Thyroid gland (tissue), 4 donors: ENCODE results near the gene CTDSP1. TPM values are rescaled to one million over a fixed set of nuclear protein-coding genes. Genes with fewer than 3 reads are reported as not detected.

ENCODE experiments used
- DNase-seq, 2 donors: peaks; one replicate each; pipeline ENCODE4 v3.0.0-alpha.2; 2019
- H3K27ac ChIP-seq, 3 donors: fragments of 200-600 bp; sonication (generic); 1 replicate in 2 of 3; 2 replicates in 1 of 3; pipeline ENCODE4 v1.5.1; 2016 to 2019; ENCODE audit warnings: mild to moderate bottlenecking in 1 of 3, moderate library complexity in 1 of 3
- H3K27me3 ChIP-seq: fragments of 200-600 bp; sonication (generic); one replicate; pipeline ENCODE4 v1.5.1; 2019
- H3K36me3 ChIP-seq, 2 donors: fragments of 200-600 bp; sonication (generic); one replicate each; pipeline ENCODE4 v1.5.1; 2016 to 2019
- H3K4me1 ChIP-seq, 2 donors: fragments of 200-600 bp; sonication (generic); one replicate each; pipeline ENCODE4 v1.5.1; 2017 to 2019
- H3K4me3 ChIP-seq, 3 donors: fragments of 200-600 bp; sonication (generic); replicated peaks in 1 of 3; 1 replicate in 2 of 3; 2 replicates in 1 of 3; pipeline ENCODE4 v1.5.1; 2016; ENCODE audit warnings: mild to moderate bottlenecking in 1 of 3
- H3K9me3 ChIP-seq: fragments of 200-600 bp; sonication (generic); one replicate; pipeline ENCODE4 v1.5.1; 2017
- CTCF ChIP-seq, 6 experiments: fragments of 200-600 bp in 3 of 6; fragments of 450-650 bp in 3 of 6; sonication (generic) in 3 of 6; IDR thresholded peaks; one replicate each; pipeline ENCODE4 v1.5.1; 2016 to 2019; ENCODE audit warnings: antibody characterized with exemption in 6 of 6, mild to moderate bottlenecking in 2 of 6, inconsistent platforms in 1 of 6, moderate library complexity in 1 of 6
- POLR2A ChIP-seq, 2 donors: fragments of 450-650 bp; IDR thresholded peaks; one replicate each; pipeline ENCODE4 v1.6.1; 2017; ENCODE audit warnings: antibody characterized with exemption in 2 of 2, mild to moderate bottlenecking in 2 of 2, moderate library complexity in 1 of 2
- WGBS, 2 donors: methylation state at CpG; one replicate each; pipeline ENCODE4 v1.1.5; 2017; 5-methylcytosine and 5-hydroxymethylcytosine counted together
- intact Hi-C: fragments of 100-400 bp; cut with DNase I; formaldehyde crosslinking; loops from one replicate; pipeline ENCODE4 v1.15.1; 2023
- total RNA-seq, 4 donors: library from RNA; depleted of rRNA; stranded (reverse); fragments of >200 nt; gene quantifications; one replicate each; pipeline ENCODE4 v1.2.3, GENCODE V29; 2016

The CTDSP1 gene
- total RNA-seq, 4 donors from 2014 or later = 105 to 152 (median 127) TPM

GRCh38 chr2:218406949-218407618, 7.4 kb downstream of the CTDSP1 start:
- peak; percentile 71 to 76 for DNase-seq
- Histone ChIP-seq H3K27ac (peak overlapping the region; percentile 61 to 85 (median 85)), H3K9me3 (no peaks in the 10 kb centered on the region), H3K4me3 (peak overlapping the region in 2 of 3 donors; percentile 3 to 33), H3K27me3 (no peaks in the 10 kb centered on the region), H3K36me3 (peaks cover 27 to 31% of the 10 kb centered on the region in 2 donors), H3K4me1 (peaks cover 24 to 39% of the 10 kb centered on the region in 2 donors)
- TF ChIP-seq CTCF (IDR thresholded peaks at IDR 0.05) (no peak), POLR2A (IDR thresholded peaks at IDR 0.05) (no peak)
- intact Hi-C loops = loop anchor here (5.0 to 10.0 kb wide), 2 partner anchors 60 to 248 kb away; partner anchors contain the start of genes BCS1L and ZNF142
- 10 to 13% methylated on average over 13 of the region's 13 CpGs for WGBS, 2 donors

GRCh38 chr2:218407717-218408116, 8.0 kb downstream of the CTDSP1 start:
- Histone ChIP-seq H3K27ac (peak overlapping the region in 1 of 3 donors; percentile 85), H3K4me1 (peaks cover 22 to 34% of the 10 kb centered on the region in 2 donors), H3K36me3 (peaks cover 21 to 25% of the 10 kb centered on the region in 2 donors), H3K27me3 (no peaks in the 10 kb centered on the region), H3K9me3 (no peaks in the 10 kb centered on the region), H3K4me3 (no peak overlapping the region)
- no peak for DNase-seq
- intact Hi-C loops = loop anchor here (5.0 to 10.0 kb wide), 2 partner anchors 60 to 247 kb away; partner anchors contain the start of genes BCS1L and ZNF142
- TF ChIP-seq CTCF (IDR thresholded peaks at IDR 0.05) (no peak), POLR2A (IDR thresholded peaks at IDR 0.05) (no peak)
- 83 to 91% methylated on average over 8 of the region's 8 CpGs for WGBS, 2 donors

- H3K36me3 ChIP-seq = no peaks in the 10 kb centered on the region
- intact Hi-C loops = no loop called here
- DNase-seq = no peak
- no peaks in the 10 kb centered on the region for H3K27me3 ChIP-seq
- no peaks in the 10 kb centered on the region for H3K4me1 ChIP-seq
- TF ChIP-seq POLR2A (IDR thresholded peaks at IDR 0.05) (no peak), CTCF (IDR thresholded peaks at IDR 0.05) (no peak)
- no peaks in the 10 kb centered on the region for H3K9me3 ChIP-seq
- no peak overlapping the region for H3K4me3 ChIP-seq
- 80 to 81% methylated on average over 3 of the region's 5 CpGs for WGBS, 2 donors
- H3K27ac ChIP-seq = no peak overlapping the region
Measured at GRCh38 chr2:218418321-218418716, 18.7 kb downstream of the CTDSP1 start.

GRCh38 chr2:218418717-218419458, 19.2 kb downstream of the CTDSP1 start, which contains the start of gene VIL1:
VIL1 (plus strand) TSS chr2:218419123; CDS start chr2:218423779, 4,656 bp downstream.
- Histone ChIP-seq H3K27ac (no peak within 1 kb of the TSS), H3K4me3 (no peak within 1 kb of the TSS), H3K4me1 (no peaks in the 10 kb centered on the region), H3K27me3 (no peaks in the 10 kb centered on the region), H3K36me3 (no peaks in the 10 kb centered on the region), H3K9me3 (no peaks in the 10 kb centered on the region)
- 81 to 84% methylated on average over 7 to 9 of the region's 9 CpGs for WGBS, 2 donors
- intact Hi-C loops = no loop called here
- DNase-seq = no peak
- no peak for TF ChIP-seq CTCF (IDR thresholded peaks at IDR 0.05)
- no peak for TF ChIP-seq POLR2A (IDR thresholded peaks at IDR 0.05)
